HEK293 (cell line): ENCODE results near the gene ADCY1.

Experiments
- CTCF ChIP-seq: fragments of 450-650 bp; formaldehyde crosslinking; IDR thresholded peaks from 2 replicates; pipeline ENCODE4 v1.5.1; 2016; ENCODE audit warnings: missing biosample characterization, missing genetic modification characterization
- PBX3 ChIP-seq: sonication (generic); formaldehyde crosslinking; IDR thresholded peaks from 2 replicates; pipeline ENCODE4 v1.8.1; 2022; ENCODE audit warnings: mild to moderate bottlenecking, moderate library complexity, missing genetic modification reagents
- ZNF175 ChIP-seq: fragments of 450-650 bp; formaldehyde crosslinking; IDR thresholded peaks from 2 replicates; pipeline ENCODE4 v1.5.1; 2016; ENCODE audit warnings: missing biosample characterization, missing genetic modification characterization
- ZNF513 ChIP-seq: fragments of 450-650 bp; IDR thresholded peaks from 2 replicates; pipeline ENCODE4 v1.5.1; 2018; ENCODE audit warnings: missing biosample characterization, missing genetic modification characterization
- ZNF549 ChIP-seq: fragments of 450-650 bp; IDR thresholded peaks from 2 replicates; pipeline ENCODE4 v1.5.1; 2018; ENCODE audit warnings: missing biosample characterization, missing genetic modification characterization, mild to moderate bottlenecking, inconsistent platforms, moderate library complexity
- ZNF768 ChIP-seq: fragments of 450-650 bp; formaldehyde crosslinking; IDR thresholded peaks from 2 replicates; pipeline ENCODE4 v1.5.1; 2018; ENCODE audit warnings: missing biosample characterization, mild to moderate bottlenecking, missing genetic modification characterization

GRCh38 chr7:45687185-45687560 lies 113.0 kb downstream of the ADCY1 start:
- no peak for TF ChIP-seq CTCF (tag by site-specific recombination)
- no peak for TF ChIP-seq ZNF513 (tag by site-specific recombination)
- TF ChIP-seq ZNF175 (tag by site-specific recombination) = no peak
- no peak for TF ChIP-seq PBX3
- TF ChIP-seq ZNF768 (tag by site-specific recombination) = no peak
- no peak for TF ChIP-seq ZNF549 (tag by site-specific recombination)
